ENCODE measurements around the gene CCL26. TPM values are rescaled to one million over a fixed set of nuclear protein-coding genes. Genes with fewer than 3 reads are reported as not detected.

Gene CCL26
- total and polyA plus RNA-seq, 4 donors, result 0.09 to 0.33 TPM; not detected in 2

- TF ChIP-seq EGR1 (IDR thresholded peaks at IDR 0.05; ENCODE audit: low read depth in 2 of 2) (no peak), YY1 (IDR thresholded peaks at IDR 0.05) (no peak), CTCF (IDR thresholded peaks at IDR 0.05; ENCODE audit: low read depth, low read length, missing input control) (no peak), TAF1 (conservative IDR thresholded peaks at IDR 0.05) (no peak)
Observed at GRCh38 chr7:75804004-75804403, 32.0 kb upstream of the CCL26 start (continued).

- Histone ChIP-seq H3K36me3 (ENCODE audit: control insufficient read depth in 4 of 4, insufficient read depth in 3 of 4, low read depth in 1 of 4, low read length in 3 of 4) (no peaks in the 10 kb centered on the region), H3K4me3 (ENCODE audit: low read depth in 1 of 3, low read length in 3 of 3) (no peak overlapping the region), H3K27me3 (ENCODE audit: control insufficient read depth in 4 of 4, insufficient read depth in 4 of 4, low read length in 3 of 4) (no peaks in the 10 kb centered on the region), H3K9me3 (ENCODE audit: control insufficient read depth in 4 of 4, low read length in 3 of 4) (peaks cover 1 to 9% (median 7%) of the 10 kb centered on the region in 4 donors), H3K4me1 (ENCODE audit: control insufficient read depth in 4 of 4, insufficient read depth in 4 of 4, low read length in 3 of 4) (no peaks in the 10 kb centered on the region), H3K9ac (ENCODE audit: low read depth in 1 of 2, low read length in 2 of 2) (no peak overlapping the region), H3K27ac (ENCODE audit: low read depth in 1 of 2, low read length in 2 of 2) (no peak overlapping the region)
- no peak for TF ChIP-seq FOXA2 (IDR thresholded peaks at IDR 0.05)
- TF ChIP-seq SP1 (IDR thresholded peaks at IDR 0.05), result no peak
- no peak for TF ChIP-seq REST (IDR thresholded peaks at IDR 0.05)
- TF ChIP-seq HNF4G (IDR thresholded peaks at IDR 0.05), result no peak
- no peak for TF ChIP-seq ATF3 (IDR thresholded peaks at IDR 0.05)
- DNase-seq (ENCODE audit: low spot score), result no peak
- 93% methylated on average over 5 of the region's 5 CpGs for WGBS
Observed at GRCh38 chr7:75802552-75802821, 30.5 kb upstream of the CCL26 start.

- Histone ChIP-seq H3K4me3 (ENCODE audit: low read depth in 1 of 3, low read length in 3 of 3) (no peak overlapping the region), H3K4me1 (ENCODE audit: control insufficient read depth in 4 of 4, insufficient read depth in 4 of 4, low read length in 3 of 4) (no peaks in the 10 kb centered on the region), H3K27ac (ENCODE audit: low read depth in 1 of 2, low read length in 2 of 2) (no peak overlapping the region), H3K9ac (ENCODE audit: low read depth in 1 of 2, low read length in 2 of 2) (no peak overlapping the region), H3K36me3 (ENCODE audit: control insufficient read depth in 4 of 4, insufficient read depth in 3 of 4, low read depth in 1 of 4, low read length in 3 of 4) (no peaks in the 10 kb centered on the region), H3K27me3 (ENCODE audit: control insufficient read depth in 4 of 4, insufficient read depth in 4 of 4, low read length in 3 of 4) (no peaks in the 10 kb centered on the region), H3K9me3 (ENCODE audit: control insufficient read depth in 4 of 4, low read length in 3 of 4) (no peaks in the 10 kb centered on the region)
- 51% methylated on average over 4 of the region's 4 CpGs for WGBS
- no peak for DNase-seq (ENCODE audit: low spot score)
- TF ChIP-seq ATF3 (IDR thresholded peaks at IDR 0.05) (no peak), ZBTB33 (IDR thresholded peaks at IDR 0.05) (no peak), HNF4A (conservative IDR thresholded peaks at IDR 0.05) (no peak)
Observed at GRCh38 chr7:75798770-75799169, 26.8 kb upstream of the CCL26 start.

Measured in liver (tissue), 9 donors.